Uterus (tissue), 2 donors: ENCODE results near the gene ZNF493.

Source experiments
- POLR2A ChIP-seq, 2 donors: fragments of 450-650 bp; IDR thresholded peaks; one replicate each; pipeline ENCODE4 v1.6.1; 2016; ENCODE audit warnings: antibody characterized with exemption in 2 of 2, mild to moderate bottlenecking in 1 of 2, moderate library complexity in 1 of 2
- TF ChIP-seq, protein P1 (sequence below), 4 experiments: fragments of 200-600 bp in 2 of 4; fragments of 450-650 bp in 2 of 4; sonication (generic) in 2 of 4; IDR thresholded peaks; one replicate each; pipeline ENCODE4 v1.5.1; 2016 to 2019; ENCODE audit warnings: antibody characterized with exemption in 4 of 4, mild to moderate bottlenecking in 2 of 4, moderate library complexity in 1 of 4

DNA sequence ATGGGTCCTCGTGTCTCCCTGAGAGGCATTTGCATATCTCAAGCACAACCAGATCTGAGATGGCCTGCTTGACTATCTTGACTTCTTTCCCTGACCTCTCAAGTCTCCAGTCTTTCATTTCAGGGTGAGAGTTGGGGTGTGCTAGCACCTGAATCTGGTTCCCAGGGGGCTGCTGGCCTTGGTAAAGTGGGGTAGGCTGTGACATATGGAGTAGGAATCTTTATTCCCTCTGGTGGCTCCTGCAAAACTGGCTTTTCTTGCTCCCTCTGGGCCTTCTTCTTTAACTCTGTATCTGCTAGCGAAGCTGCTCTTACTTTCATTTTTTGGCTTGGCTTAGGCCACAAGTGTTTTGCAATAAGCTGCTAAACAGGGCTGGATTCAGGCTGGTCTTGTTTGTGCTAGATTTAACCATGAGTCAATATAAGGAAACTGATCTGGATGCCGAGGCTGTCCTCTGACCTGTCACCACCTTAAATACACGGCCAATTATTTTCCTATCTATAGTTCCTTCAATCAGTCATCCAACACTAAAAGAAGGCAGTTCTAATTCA, 42.3 kb downstream of the ZNF493 start:
- TF ChIP-seq, protein P1, sequence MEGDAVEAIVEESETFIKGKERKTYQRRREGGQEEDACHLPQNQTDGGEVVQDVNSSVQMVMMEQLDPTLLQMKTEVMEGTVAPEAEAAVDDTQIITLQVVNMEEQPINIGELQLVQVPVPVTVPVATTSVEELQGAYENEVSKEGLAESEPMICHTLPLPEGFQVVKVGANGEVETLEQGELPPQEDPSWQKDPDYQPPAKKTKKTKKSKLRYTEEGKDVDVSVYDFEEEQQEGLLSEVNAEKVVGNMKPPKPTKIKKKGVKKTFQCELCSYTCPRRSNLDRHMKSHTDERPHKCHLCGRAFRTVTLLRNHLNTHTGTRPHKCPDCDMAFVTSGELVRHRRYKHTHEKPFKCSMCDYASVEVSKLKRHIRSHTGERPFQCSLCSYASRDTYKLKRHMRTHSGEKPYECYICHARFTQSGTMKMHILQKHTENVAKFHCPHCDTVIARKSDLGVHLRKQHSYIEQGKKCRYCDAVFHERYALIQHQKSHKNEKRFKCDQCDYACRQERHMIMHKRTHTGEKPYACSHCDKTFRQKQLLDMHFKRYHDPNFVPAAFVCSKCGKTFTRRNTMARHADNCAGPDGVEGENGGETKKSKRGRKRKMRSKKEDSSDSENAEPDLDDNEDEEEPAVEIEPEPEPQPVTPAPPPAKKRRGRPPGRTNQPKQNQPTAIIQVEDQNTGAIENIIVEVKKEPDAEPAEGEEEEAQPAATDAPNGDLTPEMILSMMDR (IDR thresholded peaks at IDR 0.05): no peak
- TF ChIP-seq POLR2A (IDR thresholded peaks at IDR 0.05): no peak
